ENCODE measurements around the gene TXNDC2. TPM values are rescaled to one million over a fixed set of nuclear protein-coding genes. Genes with fewer than 3 reads are reported as not detected.
"Not testable (repeated sequence)": the region's sequence is repeated elsewhere in the genome, so short reads cannot be mapped to it uniquely, and the experiment has no call there.

Gene TXNDC2
- total RNA-seq, 4 donors from 2014 or later = 0.26 to 1.0 (median 0.58) TPM

- no peak overlapping the region for H3K4me3 ChIP-seq
- H3K9me3 ChIP-seq = no peaks in the 10 kb centered on the region
- WGBS = 96% methylated on average over 5 of the region's 5 CpGs
- TF ChIP-seq EP300 (IDR thresholded peaks at IDR 0.05) (no peak), POLR2A (IDR thresholded peaks at IDR 0.05; ENCODE audit: low read depth) (no peak), POLR2AphosphoS5 (IDR thresholded peaks at IDR 0.05) (no peak)
- TF ChIP-seq, protein P1, sequence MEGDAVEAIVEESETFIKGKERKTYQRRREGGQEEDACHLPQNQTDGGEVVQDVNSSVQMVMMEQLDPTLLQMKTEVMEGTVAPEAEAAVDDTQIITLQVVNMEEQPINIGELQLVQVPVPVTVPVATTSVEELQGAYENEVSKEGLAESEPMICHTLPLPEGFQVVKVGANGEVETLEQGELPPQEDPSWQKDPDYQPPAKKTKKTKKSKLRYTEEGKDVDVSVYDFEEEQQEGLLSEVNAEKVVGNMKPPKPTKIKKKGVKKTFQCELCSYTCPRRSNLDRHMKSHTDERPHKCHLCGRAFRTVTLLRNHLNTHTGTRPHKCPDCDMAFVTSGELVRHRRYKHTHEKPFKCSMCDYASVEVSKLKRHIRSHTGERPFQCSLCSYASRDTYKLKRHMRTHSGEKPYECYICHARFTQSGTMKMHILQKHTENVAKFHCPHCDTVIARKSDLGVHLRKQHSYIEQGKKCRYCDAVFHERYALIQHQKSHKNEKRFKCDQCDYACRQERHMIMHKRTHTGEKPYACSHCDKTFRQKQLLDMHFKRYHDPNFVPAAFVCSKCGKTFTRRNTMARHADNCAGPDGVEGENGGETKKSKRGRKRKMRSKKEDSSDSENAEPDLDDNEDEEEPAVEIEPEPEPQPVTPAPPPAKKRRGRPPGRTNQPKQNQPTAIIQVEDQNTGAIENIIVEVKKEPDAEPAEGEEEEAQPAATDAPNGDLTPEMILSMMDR (IDR thresholded peaks at IDR 0.05) = no peak
- DNase-seq (ENCODE audit: extremely low spot score) = no peak
- intact Hi-C loops (cut with DNase I) = no loop called here
- H3K36me3 ChIP-seq = no peaks in the 10 kb centered on the region
- peaks cover 0 to under 1% (median 0%) of the 10 kb centered on the region in 4 donors for H3K4me1 ChIP-seq
- no peak overlapping the region for H3K27ac ChIP-seq (replicated peaks in 1 of 4)
- no peaks in the 10 kb centered on the region for H3K27me3 ChIP-seq
Measured at GRCh38 chr18:9897129-9897528, 11.4 kb downstream of the TXNDC2 start.

GRCh38 chr18:9897787-9898291 lies 12.1 kb downstream of the TXNDC2 start:
- intact Hi-C loops (cut with DNase I); H3K27ac ChIP-seq (replicated peaks in 1 of 4); DNase-seq (ENCODE audit: extremely low spot score); H3K4me1 ChIP-seq; H3K36me3 ChIP-seq; H3K4me3 ChIP-seq; H3K27me3 ChIP-seq; H3K9me3 ChIP-seq: not testable (repeated sequence)
- 92% methylated on average over 10 of the region's 10 CpGs for WGBS

DNA sequence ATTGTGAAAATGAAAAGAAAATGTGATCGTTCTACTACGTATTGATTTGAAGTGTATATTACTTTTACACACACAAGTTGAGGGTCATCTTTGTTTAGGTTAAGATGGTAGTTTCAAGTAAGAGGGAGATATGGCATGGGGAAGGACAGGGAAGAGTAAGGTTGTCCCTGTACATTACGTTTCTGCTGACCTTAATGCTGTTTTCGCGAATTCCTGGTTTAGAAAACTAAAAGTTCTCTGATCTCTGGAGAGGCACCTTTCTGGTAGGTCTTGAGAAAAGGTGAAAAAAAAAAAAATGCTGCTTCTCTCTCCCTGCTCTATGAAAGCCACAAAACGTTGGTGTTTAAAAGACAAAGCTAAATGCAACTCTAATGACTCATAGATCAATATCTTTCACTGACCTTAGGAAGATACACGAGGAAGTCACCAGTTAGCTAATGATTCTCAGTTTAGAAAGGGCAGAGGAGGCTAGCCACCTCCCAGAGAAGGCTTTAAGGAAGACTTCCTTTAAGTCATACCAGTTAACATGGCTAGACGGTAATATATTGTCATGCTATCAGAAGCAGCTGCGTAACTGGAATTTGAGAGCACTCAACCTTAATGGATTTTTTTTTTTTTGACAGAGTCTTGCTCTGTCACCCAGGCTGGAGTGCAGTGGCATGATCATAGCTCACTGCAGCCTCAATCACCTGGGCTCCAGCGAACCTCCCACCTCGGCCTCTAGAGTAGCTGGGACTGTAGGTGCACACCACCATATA lies 13.2 kb downstream of the TXNDC2 start:
- DNase-seq (ENCODE audit: extremely low spot score) = no peak
- Histone ChIP-seq H3K4me3 (no peak overlapping the region), H3K4me1 (no peaks in the 10 kb centered on the region), H3K27ac (replicated peaks in 1 of 4) (no peak overlapping the region), H3K9me3 (no peaks in the 10 kb centered on the region), H3K27me3 (no peaks in the 10 kb centered on the region), H3K36me3 (no peaks in the 10 kb centered on the region)
- intact Hi-C loops (cut with DNase I) = no loop called here
- WGBS = 79% methylated on average over 11 of the region's 11 CpGs
- no peak for TF ChIP-seq EP300 (IDR thresholded peaks at IDR 0.05)
- no peak for TF ChIP-seq POLR2A (IDR thresholded peaks at IDR 0.05; ENCODE audit: low read depth)
- TF ChIP-seq, protein P1 (IDR thresholded peaks at IDR 0.05) = no peak
- TF ChIP-seq POLR2AphosphoS5 (IDR thresholded peaks at IDR 0.05) = no peak

DNA sequence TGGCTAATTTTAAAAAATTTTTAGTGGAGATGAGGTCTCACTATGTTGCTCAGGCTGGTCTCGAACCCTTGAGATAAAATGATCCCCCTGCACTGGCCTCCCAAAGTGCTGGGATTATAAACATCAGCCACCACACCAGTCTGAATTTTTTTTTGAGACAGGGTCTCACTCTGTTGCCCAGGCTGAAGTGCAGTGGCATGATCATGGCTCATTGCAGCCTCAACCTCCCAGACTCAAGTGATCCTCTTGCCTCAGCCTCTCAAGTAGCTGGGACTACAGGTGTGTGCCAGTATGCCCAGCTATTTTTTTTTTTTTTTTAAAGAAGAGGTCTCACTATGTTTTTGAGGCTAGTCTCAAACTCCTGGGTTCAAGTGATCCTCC lies 13.8 kb downstream of the TXNDC2 start:
- H3K36me3 ChIP-seq, H3K27me3 ChIP-seq: not testable (repeated sequence)
- WGBS = 100% methylated on average over 1 of the region's 1 CpG

GRCh38 chr18:9900699-9901098 lies 14.9 kb downstream of the TXNDC2 start:
- Histone ChIP-seq H3K4me3 (no peak overlapping the region), H3K36me3 (no peaks in the 10 kb centered on the region), H3K9me3 (no peaks in the 10 kb centered on the region), H3K4me1 (no peaks in the 10 kb centered on the region), H3K27me3 (no peaks in the 10 kb centered on the region), H3K27ac (replicated peaks in 1 of 4) (no peak overlapping the region)
- intact Hi-C loops (cut with DNase I) = no loop called here
- no peak for DNase-seq (ENCODE audit: extremely low spot score)
- TF ChIP-seq POLR2AphosphoS5 (IDR thresholded peaks at IDR 0.05) (no peak), EP300 (IDR thresholded peaks at IDR 0.05) (no peak)
- WGBS = 93% methylated on average over 7 of the region's 7 CpGs

More for the DNA sequence above, 13.8 kb downstream of the TXNDC2 start:
- H3K4me1 ChIP-seq; DNase-seq (ENCODE audit: extremely low spot score); H3K27ac ChIP-seq (replicated peaks in 1 of 4); intact Hi-C loops (cut with DNase I); H3K9me3 ChIP-seq; H3K4me3 ChIP-seq: not testable (repeated sequence)

DNA sequence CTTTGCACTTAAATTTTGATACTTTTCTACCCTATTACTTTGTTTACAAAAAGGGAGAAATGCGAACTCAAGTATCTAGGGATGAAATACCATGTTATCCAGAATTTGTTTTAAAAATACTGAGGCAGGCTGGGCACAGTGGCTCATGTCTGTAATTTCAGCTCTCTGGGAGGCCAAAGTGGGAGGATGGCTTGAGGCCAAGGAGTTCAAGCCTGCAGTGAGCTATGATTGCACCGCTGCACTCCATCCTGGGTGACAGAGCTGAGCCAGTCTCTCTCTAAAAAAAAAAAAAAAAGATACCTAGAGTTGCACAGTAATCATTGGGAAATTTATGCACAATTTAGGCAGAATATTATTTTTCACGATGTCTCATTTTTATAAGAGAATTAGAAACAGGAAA lies 15.6 kb downstream of the TXNDC2 start:
- no peak for DNase-seq (ENCODE audit: extremely low spot score)
- Histone ChIP-seq H3K27ac (replicated peaks in 1 of 4) (no peak overlapping the region), H3K4me3 (no peak overlapping the region), H3K36me3 (no peaks in the 10 kb centered on the region), H3K27me3 (no peaks in the 10 kb centered on the region), H3K4me1 (no peaks in the 10 kb centered on the region), H3K9me3 (no peaks in the 10 kb centered on the region)
- 88% methylated on average over 3 of the region's 3 CpGs for WGBS
- intact Hi-C loops (cut with DNase I) = no loop called here
- TF ChIP-seq EP300 (IDR thresholded peaks at IDR 0.05) (no peak), POLR2A (IDR thresholded peaks at IDR 0.05; ENCODE audit: low read depth) (no peak), POLR2AphosphoS5 (IDR thresholded peaks at IDR 0.05) (no peak)
- TF ChIP-seq, protein P1 (IDR thresholded peaks at IDR 0.05) = no peak

GRCh38 chr18:9902264-9902663 lies 16.5 kb downstream of the TXNDC2 start:
- DNase-seq (ENCODE audit: extremely low spot score); H3K9me3 ChIP-seq; H3K27me3 ChIP-seq; H3K36me3 ChIP-seq; H3K27ac ChIP-seq (replicated peaks in 1 of 4); intact Hi-C loops (cut with DNase I); H3K4me1 ChIP-seq; H3K4me3 ChIP-seq: not testable (repeated sequence)
- WGBS = 95% methylated on average over 14 of the region's 14 CpGs

All from esophagus muscularis mucosa (tissue), 4 donors.